Activated T-cell treated with anti-CD3 and anti-CD28 coated beads, Interleukin-2, amount 50 U/mL, for 1 hour (primary cell): ENCODE results near the gene TNFSF15.

Source experiments
- DNase-seq: peaks from one replicate; pipeline ENCODE4 v3.0.0-alpha.2; 2020

Gene TNFSF15

DNA sequence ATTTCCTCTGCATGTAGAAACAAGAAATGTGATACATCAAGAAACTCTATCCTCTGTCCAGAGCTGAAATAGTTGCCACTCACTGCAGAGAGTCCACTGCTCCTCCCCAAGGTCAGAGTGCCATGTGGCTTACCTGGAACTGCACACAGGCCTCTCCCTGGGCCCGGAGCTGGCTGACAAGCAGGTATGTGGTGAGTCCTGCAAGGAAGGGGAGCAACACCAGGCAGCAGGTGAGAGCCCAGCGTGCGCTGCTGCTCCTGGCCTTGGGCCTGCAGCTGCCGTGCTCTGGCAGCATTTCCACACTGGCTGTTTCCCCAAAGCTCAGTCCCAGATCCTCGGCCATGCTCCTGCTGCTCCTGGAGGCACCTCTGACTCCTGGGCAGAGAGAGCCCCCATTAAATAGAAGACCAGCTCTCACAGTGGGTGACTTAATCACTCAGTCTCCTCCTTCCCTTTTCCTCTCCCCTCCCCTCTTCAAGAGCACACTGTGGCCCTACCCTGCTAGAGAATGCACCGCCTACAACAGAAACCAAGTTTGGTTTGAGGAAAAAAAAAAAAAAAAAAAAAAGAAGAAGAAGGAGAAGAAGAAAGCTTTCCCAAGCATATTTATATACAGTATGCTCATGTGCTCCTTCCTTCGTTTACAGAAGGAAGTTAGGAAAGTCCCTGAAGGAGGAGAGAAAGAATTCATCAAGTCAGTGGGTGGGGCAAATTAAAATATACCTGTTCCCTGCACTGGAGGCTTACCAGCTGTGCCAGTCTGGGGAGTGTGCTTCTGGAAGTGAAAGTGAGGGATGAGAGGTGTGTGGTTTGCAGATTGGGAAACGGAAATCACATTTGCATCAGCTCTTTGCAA lies at the start of gene TNFSF15:
Gene TNFSF15 (minus strand): TSS at position 370 of the 856 bp plus-strand sequence. CDS start 27 bp downstream, at position 343.
- no peak for DNase-seq

DNA sequence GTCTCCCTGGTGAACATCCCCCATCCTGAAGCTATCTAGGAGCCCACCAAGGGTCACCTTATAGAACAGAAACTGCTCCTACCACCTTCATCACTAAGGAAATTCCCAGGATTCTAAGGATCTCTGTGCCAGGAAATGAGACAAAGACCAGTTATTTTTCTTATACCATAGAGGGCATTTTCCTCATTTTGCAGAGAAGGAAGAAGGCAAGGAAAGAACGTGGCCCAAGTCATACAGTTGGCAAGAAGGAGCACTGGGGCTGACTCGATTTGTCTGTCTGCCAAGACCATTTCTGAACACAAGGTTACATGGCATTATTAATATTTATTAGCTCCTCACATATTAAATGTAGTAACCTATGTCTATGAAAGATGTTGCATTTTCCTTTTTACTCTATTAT lies 49.6 kb upstream of the TNFSF15 start:
- no peak for DNase-seq

DNA sequence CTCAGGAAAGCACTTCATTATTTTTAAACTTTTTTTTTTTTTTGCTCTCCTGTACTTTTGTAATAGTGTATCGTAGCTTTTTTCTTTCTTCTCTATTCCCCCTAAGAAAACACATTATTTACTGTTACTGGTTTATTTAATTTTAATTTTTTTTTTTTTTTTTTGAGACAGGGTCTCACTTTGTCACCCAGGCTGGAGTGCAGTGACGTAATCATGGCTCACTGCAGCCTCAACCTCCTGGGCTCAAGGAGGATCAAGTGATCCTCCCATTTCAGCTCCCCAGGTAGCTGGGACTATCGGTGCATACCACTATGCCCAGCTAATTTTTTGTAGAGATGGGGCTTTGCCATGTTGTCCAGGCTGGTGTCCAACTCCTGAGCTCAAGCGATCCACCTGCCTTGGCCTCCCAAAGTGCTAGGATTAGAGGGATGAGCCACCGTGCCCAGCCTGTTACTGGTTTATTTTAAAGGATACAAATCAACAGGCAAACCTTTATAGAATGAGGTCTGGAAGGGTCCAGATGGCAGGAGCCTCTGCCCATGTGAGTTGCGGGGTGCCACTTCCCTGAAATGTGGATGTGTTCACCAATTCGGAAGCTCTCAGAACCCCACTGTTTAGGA lies 49.0 kb upstream of the TNFSF15 start:
- DNase-seq: no peak

DNA sequence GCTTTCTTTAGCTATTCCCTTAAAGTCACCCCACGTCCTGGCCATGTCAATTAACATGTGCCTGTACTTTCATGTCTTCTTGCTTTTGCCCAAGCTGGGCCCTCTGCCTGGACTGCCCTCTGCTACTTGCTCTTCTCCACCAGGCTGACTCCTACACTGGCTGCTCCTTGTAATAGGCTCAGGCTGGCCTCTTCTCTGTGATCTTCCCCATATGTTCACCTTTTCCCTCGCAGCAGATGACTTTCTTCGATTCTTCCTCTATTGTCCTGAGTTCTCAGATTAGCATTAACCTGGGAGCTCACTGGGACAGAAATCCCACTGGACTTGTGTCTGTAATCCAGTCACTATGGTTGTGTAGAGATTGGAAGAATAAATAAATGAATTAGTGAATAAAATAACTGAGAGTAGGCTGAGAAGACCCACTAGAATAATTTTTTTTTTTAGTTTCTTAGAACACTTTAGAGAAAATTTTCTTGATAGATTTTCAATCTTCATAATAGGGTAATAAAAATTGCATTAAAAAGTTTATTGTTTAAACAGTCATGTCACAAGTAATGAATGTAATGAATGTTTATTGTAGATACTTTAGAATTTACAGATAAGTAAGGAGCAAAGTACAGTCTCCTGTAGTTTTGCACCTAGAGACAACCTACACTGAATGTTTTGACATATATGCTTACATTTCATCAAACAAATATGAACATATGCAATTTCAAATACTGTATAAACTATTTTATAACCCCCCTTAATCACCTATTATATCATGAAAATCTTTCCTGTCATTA lies 47.4 kb upstream of the TNFSF15 start:
- no peak for DNase-seq

DNA sequence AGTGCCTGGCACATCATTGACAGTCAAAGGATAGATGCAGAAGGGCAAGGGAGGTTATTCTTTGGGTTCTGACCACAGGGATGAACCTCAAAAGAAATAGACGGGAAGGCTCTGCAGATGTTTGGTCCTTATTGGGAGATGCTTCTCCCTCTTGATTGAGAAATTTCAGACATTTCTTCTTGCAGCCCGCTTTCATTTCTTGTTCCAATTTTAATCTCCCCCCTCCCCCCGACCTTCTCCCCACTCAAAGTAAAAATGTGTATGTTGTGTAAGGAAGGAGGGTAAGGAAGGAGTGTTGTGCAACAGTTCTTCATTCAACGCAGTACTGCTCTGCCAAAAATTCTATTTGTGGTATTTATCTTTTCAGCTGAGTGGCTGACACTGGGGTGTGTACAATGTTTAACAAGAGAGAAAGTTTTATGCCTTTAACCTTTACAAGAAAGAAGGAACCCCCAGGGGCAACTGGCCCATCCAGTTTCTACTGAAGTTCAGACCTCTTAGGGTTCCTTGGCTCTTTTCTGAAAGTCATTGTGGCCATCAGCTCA lies 46.3 kb upstream of the TNFSF15 start:
- DNase-seq: no peak

DNA sequence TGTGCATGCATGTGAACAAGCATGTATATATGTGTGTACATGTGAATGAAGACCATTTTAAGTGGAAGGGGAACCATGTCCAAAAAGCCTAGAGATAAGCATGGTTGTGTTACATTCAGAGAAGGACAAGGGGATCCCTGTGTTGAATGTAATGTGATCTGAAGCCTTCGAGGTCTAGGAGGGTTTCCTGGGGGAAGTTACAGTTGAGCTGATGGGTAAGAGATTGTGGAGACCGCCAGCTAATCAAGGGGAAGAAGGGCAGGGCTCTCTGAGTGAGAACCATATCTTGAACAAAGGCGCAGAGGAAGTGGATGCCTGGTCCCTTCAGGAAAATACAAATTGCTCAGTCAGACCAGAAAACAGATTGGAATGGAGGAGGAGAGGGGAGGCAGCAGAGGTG lies 45.5 kb upstream of the TNFSF15 start:
- DNase-seq: no peak

DNA sequence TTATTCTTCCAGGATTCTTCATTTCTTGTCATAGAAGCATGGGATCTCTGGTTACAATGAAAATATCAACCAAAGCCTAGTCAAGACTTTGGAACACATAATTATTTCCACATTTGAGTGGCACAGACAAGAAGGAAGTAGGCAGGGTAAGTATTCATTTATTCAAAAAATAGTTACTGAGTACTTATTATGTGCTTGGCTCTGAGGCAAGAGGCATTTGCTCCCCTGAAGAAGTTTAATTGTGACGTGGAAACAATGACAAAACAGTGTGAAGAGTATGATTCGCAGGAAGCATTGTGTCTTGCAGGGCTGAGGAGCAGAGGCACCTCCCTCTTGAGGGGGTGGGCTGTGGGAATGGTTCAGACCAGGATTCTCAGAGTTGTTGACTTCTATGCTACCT lies 45.0 kb upstream of the TNFSF15 start:
- no peak for DNase-seq

DNA sequence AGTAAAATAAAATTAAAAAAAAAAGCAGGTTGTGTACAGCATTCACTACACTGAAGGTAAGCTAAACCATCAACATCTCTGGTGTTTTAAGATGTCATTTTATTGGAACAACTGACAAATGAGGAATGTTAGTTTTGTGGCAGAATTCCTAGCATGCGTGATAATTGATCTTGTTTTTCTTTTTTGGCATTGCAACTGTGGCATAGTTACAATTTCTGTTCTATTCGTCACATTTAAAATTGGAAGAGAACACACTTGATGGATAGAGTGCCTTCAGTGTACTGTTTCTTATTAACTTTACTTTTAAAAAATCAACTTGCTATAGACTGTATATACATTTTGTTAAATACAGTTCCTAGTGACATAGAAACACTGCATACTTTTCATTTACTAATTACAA lies 43.6 kb upstream of the TNFSF15 start:
- DNase-seq: no peak

DNA sequence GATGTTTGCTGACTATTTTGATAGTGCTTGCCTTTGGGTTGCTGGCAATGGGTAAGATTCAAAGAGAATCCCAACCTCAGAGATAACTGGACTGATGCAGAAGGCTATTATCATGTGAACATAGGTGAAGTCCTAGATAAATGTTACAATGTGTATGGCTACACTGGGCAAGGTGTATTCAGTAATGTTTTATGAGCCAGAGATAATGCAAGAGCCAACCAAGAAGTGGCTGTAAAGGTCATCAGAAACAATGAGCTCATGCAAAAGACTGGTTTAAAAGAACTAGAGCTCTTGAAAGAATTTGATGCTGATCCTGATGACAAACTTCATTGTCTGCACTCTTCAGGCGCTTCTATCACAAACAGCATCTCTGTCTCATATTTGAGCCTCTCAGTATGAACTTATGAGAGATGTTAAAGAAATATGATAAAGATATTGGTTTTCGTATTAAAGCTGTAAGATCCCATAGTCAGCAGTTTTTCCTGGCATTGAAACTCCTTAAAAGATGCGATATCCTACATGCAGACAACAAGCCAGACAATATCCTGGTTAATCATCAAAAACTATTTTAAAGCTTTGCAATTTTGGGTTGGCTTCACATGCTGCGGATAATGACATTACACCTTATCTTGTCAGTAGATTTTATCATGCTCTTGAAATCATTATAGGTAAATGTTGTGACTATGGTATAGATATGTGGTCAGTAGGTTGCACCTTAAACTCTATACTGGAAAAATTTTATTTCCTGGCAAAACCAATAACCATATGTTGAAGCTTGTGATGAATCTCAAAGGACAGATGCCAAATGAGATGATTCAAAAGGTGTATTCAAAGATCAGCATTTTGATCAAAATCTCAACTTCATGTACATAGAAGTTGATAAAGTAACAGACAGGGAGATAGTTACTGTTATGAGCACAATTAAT lies 41.9 kb upstream of the TNFSF15 start:
- no peak for DNase-seq

DNA sequence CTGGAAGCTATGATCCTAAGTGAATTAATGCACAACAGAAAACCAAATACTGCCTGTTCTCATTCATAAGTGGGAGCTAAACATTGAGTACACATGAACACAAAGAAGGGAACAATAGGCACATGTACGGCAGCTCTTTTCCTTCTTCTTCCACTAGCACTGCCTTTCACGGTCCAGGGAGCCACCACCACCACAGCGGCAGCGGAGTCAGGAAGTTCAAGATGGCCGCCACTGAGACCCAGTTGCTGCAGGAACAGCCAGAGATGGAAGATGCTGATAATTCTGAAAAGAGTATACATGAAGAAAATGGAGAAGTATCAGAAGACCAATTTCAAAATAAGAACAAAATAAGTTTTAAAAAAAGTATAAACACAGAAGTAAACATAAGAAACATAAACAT lies 39.5 kb upstream of the TNFSF15 start:
- DNase-seq: no peak

DNA sequence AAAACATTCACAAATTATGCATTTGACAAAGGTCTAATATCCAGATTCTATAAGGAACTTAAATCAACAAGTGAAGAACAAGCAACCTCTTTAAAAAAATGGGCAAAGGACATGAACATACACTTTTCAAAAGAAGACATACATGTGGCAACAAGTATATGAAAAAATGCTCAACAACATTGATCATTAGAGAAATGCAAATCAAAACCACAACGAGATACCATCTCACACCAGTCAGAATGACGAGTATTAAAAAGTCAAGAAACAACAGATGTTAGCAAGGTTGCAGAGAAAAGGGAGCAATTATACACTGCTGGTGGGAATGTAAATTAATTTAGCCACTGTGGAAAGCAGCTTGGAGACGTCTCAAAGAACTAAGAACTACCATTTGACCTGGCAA lies 38.9 kb upstream of the TNFSF15 start:
- DNase-seq: no peak

DNA sequence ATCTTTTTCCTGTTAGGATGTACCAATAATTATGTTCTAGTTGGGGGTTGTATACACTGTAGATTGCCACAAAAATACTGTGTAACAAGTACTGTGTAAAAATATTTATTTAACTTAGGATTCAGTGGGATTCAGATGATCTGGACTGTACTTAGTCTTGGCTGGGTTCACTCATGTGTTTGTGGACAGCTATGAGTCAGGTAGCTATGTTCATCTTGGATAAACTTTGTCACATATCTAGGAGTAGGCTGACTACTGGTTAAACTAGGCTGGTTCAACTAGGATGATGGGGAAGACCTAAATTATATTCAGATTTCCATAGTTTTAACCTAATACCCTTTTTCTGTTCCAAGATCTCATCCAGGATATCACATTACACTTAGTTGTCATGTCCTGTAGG lies 32.1 kb upstream of the TNFSF15 start:
- no peak for DNase-seq

DNA sequence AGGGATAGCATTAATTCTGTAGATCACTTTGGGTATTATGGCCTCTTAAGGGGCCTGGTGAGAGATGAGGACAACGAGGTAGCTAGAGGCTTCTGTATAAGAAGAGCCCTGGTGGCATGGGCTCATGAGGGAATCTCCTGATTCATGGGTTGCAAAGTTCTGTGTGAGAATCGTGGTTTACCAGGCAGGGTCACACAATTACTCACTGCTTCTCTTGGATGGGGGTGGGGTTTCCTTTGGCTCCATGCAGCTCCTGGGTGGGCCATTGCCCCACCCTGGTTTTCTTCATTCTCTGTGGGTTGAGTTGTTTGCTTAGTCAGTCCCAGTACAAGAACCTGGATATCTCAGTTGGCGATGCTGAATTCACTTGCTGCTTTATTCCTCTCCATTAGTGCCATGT lies 30.9 kb upstream of the TNFSF15 start:
- DNase-seq: no peak

DNA sequence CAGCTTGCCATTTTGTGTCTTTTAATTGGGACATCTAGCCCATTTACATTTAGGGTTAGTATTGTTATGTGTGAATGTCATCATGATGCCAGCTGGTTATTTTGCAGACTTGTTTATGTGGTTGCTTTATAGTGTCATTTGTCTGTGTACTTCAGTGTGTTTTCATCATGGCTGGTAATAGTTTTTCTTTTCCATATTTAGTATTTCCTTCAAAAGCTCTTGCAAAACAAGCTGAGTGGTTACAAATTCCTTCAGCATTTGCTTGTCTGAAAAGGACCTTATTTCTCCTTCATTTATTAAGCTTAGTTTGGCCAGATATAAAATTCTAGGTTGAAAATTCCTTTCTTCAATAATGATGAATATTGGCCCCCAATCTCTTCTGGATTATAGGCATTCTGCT lies 28.5 kb upstream of the TNFSF15 start:
- DNase-seq: no peak

DNA sequence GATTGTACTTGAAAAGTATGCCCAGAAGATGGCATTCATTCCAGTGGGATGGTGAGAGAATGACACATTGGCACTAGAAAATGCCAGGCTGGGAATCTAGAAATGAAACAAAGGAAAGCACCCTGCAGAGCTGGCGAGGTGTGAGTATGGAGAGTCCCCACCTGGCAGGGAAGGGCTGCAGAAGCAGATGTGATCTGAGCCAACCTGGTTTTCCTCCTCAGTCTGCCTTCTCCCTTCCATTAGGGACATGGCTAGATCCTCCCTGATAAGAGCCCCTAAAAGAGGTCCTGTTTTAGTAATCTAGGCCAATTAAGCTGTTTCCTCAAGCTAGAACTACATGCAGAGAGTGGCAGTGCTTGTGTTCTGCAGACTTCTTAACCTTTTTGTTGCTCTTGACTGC lies 24.7 kb upstream of the TNFSF15 start:
- no peak for DNase-seq

DNA sequence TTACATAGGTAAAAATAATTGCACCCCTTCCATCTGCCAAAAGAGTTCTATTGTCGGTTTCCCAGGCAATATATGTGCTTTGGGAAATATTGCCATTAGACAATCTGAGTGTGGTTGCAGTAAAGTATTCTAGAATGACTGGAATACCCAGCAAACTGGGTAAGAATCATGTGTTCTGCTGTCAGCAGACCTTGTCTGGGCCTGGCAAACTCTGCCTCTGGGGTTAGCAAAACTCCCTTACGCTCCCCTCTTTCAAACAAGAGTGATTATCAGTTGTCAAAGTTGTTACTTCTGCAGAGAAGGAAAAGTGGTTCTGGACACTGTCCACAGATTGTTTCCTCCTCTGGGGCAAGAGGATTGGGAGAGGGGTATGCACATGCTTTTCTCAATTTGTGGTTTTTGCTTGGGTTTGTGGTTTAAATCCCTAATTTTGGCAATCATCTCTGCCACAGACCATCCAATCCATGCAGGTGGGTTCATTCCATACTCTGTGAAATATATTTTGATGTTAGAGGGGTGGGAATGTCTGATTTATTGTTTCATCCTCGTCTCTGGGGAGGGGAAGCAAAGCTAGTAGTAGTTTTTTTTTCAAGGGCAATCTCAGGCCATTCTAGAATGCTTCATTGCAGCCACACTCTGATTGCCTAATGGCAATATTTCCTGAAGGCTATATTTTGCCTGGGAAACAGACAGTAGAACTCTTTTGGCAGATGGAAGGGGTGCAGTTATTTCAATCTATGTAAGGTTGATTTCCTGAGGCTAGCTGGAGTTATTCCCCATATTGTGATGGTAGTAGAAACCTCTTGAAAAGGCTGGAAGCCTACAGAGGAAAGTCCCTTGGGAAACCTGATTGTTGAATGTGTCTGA lies 24.0 kb upstream of the TNFSF15 start:
- DNase-seq: no peak

DNA sequence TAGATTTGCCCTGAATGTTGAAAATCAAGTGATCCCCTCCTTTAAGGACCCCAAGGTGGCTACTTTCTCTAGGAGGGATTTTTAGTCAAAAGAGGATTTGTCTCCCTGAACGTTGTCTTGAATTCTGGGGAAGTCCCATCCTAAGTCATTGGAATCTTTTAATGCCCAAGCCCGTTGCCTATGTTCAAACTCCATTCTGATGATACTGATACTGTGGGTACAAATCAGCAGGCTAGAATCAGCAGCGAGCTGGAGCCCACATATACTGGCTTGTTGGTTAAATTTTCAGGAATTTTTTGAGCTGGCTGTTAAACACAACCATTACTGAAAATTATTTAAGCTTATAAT lies 22.4 kb upstream of the TNFSF15 start:
- no peak for DNase-seq

DNA sequence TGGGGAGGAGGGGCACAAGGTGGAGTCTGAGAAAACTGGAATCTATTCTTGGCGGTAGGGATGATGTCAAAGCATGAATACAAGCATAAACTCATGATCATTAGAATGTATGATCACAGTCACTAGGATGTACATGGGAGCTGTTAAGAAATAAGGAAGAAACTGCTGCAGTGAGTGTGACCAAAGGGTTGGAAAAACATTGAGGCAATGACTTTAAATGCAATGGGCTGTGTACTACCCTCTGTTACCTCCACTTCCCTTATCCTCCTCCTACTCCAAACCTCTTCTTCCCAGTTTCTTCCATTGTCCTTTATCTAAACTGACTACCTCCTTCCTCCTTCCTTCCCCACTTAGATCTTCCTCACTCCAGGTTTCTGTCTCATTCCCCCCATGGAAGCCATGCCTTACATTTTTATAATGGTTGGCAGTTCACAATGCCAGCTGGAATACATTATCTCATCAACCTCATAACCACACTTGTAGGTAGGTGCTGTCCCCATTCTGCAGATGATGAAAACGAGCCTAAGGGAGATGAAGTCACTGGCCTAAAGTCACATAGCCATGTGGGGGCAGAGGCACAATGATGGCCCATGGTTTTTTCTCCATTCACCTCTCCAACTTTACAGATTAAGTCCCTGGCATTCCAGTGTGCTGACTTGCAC lies 21.9 kb upstream of the TNFSF15 start:
- no peak for DNase-seq

DNA sequence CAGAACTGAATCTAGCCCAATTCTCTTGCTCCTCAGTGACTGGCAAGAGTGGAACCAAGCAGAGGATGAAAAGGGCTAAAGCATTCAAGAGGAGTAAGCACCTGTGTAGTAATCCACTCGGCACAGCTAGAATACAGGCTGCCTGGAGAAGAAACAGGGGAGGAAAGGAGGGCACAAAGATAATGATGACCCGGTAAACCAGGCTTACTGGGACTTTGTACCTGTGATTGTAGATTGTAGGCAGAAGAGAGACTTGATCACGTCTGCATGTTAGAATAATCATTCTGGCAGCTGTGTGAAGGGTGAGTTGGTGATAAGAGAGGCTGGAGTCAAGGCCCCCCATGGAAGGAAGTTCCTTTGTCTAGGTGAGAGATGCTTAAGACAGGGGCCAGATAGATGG lies 20.6 kb upstream of the TNFSF15 start:
- DNase-seq: no peak

DNA sequence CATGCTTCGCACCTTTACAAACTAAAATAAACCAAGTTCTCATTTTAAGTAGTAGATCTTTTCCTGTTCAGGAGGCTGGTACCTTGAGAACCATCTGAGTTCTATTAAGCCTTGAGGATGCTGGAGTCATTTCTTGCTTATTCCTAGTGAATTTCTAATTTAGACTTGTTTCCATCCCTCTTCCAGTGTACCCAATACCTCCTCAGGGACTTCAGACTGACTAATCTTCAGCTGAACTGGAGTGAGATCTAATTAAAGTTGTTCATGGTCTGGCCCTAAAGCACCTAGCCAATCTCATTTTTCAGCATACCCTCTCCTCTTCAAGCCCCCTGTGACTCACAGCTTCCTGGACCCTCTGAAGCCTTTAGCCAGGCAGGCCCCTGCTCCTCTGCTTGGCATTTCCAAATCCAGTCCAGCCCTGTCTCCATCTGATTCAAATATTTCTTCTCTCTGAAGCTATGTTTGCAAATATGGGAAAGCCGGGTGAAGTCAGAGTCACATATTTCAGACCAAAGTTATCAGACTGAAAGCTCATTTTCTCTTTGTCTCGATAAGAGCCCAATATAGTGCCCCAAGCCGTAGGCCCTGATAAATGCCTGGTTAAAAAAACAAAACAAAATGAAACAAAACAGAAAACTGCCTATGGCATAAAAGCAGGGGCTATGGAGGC lies 19.4 kb upstream of the TNFSF15 start:
- no peak for DNase-seq
